Measurements from ENCODE around the gene ITGB2. TPM values are rescaled to one million over a fixed set of nuclear protein-coding genes. Genes with fewer than 3 reads are reported as not detected.

Gene ITGB2
- total RNA-seq, 6 donors from 2014 or later = 73.1 to 435 (median 149) TPM

- Histone ChIP-seq H3K4me3 (peak overlapping the region in 1 of 4 donors; percentile 20), H3K27me3 (no peaks in the 10 kb centered on the region), H3K9me3 (no peaks in the 10 kb centered on the region), H3K27ac (peak overlapping the region; percentile 71 to 85 (median 83)), H3K4me1 (peaks cover 40 to 71% (median 64%) of the 10 kb centered on the region in 4 donors), H3K36me3 (no peaks in the 10 kb centered on the region)
- no peak for TF ChIP-seq POLR2A (IDR thresholded peaks at IDR 0.05)
- no peak for TF ChIP-seq CTCF (IDR thresholded peaks at IDR 0.05)
- TF ChIP-seq POLR2AphosphoS5 (IDR thresholded peaks at IDR 0.05) = no peak
- TF ChIP-seq EP300 (IDR thresholded peaks at IDR 0.05) = no peak
- no peak for ATAC-seq (ENCODE audit: low FRiP score in 2 of 2)
- no peak for DNase-seq
- 58 to 83% methylated on average over 3 to 8 of the region's 8 CpGs for WGBS, 2 donors
These were observed 8.6 kb downstream of the ITGB2 start for GRCh38 chr21:44912158-44912473.

- DNase-seq = peak; percentile 81 to 91
- peak; percentile 76 to 82 for ATAC-seq (ENCODE audit: low FRiP score in 2 of 2)
- H3K27me3 ChIP-seq = no peaks in the 10 kb centered on the region
- TF ChIP-seq POLR2A (IDR thresholded peaks at IDR 0.05) = no peak
- TF ChIP-seq POLR2AphosphoS5 (IDR thresholded peaks at IDR 0.05) = peak in 1 of 2 donors; percentile 6
- peak; percentile 51 to 82 (median 72) for TF ChIP-seq CTCF (IDR thresholded peaks at IDR 0.05)
- H3K9me3 ChIP-seq = no peaks in the 10 kb centered on the region
- H3K36me3 ChIP-seq = no peaks in the 10 kb centered on the region
- peak overlapping the region in 2 of 4 donors; percentile 13 to 20 for H3K4me3 ChIP-seq
- peaks cover 38 to 66% (median 59%) of the 10 kb centered on the region in 4 donors for H3K4me1 ChIP-seq
- H3K27ac ChIP-seq = peak overlapping the region; percentile 71 to 85 (median 83)
- 14 to 21% methylated on average over 9 to 11 of the region's 19 CpGs for WGBS, 2 donors
These were observed 9.1 kb downstream of the ITGB2 start for GRCh38 chr21:44911384-44912157.

GRCh38 chr21:44911068-44911383, 9.7 kb downstream of the ITGB2 start:
- TF ChIP-seq POLR2AphosphoS5 (IDR thresholded peaks at IDR 0.05) (no peak), EP300 (IDR thresholded peaks at IDR 0.05) (no peak), POLR2A (IDR thresholded peaks at IDR 0.05) (no peak), CTCF (IDR thresholded peaks at IDR 0.05) (no peak)
- Histone ChIP-seq H3K36me3 (no peaks in the 10 kb centered on the region), H3K4me1 (peaks cover 38 to 66% (median 58%) of the 10 kb centered on the region in 4 donors), H3K27ac (peak overlapping the region; percentile 71 to 85 (median 83)), H3K9me3 (no peaks in the 10 kb centered on the region), H3K4me3 (peak overlapping the region in 2 of 4 donors; percentile 13 to 20), H3K27me3 (no peaks in the 10 kb centered on the region)
- no peak for DNase-seq
- no peak for ATAC-seq (ENCODE audit: low FRiP score in 2 of 2)
- 55 to 60% methylated on average over 9 to 10 of the region's 10 CpGs for WGBS, 2 donors

GRCh38 chr21:44910229-44911067, 10.3 kb downstream of the ITGB2 start:
- DNase-seq = peak in 1 of 2 donors; percentile 70
- no peaks in the 10 kb centered on the region for H3K36me3 ChIP-seq
- no peak for ATAC-seq (ENCODE audit: low FRiP score in 2 of 2)
- TF ChIP-seq EP300 (IDR thresholded peaks at IDR 0.05) (no peak), POLR2A (IDR thresholded peaks at IDR 0.05) (no peak), POLR2AphosphoS5 (IDR thresholded peaks at IDR 0.05) (no peak), CTCF (IDR thresholded peaks at IDR 0.05) (no peak)
- WGBS, 2 donors = 88 to 89% methylated on average over 11 to 26 of the region's 27 CpGs
- peaks cover 38 to 66% (median 60%) of the 10 kb centered on the region in 4 donors for H3K4me1 ChIP-seq
- H3K9me3 ChIP-seq = no peaks in the 10 kb centered on the region
- H3K27me3 ChIP-seq = no peaks in the 10 kb centered on the region
- H3K27ac ChIP-seq = peak overlapping the region in 2 of 4 donors; percentile 81 to 85
- no peak overlapping the region for H3K4me3 ChIP-seq
